ENCODE data around the gene ZAP70. TPM values are rescaled to one million over a fixed set of nuclear protein-coding genes. Genes with fewer than 3 reads are reported as not detected.

Gene ZAP70
- total and polyA plus RNA-seq, 2 of the 13 experiments (the other 11 are each of a cell fraction or from before 2014, with no cell fraction given): 0.51 to 4.0 TPM

DNA sequence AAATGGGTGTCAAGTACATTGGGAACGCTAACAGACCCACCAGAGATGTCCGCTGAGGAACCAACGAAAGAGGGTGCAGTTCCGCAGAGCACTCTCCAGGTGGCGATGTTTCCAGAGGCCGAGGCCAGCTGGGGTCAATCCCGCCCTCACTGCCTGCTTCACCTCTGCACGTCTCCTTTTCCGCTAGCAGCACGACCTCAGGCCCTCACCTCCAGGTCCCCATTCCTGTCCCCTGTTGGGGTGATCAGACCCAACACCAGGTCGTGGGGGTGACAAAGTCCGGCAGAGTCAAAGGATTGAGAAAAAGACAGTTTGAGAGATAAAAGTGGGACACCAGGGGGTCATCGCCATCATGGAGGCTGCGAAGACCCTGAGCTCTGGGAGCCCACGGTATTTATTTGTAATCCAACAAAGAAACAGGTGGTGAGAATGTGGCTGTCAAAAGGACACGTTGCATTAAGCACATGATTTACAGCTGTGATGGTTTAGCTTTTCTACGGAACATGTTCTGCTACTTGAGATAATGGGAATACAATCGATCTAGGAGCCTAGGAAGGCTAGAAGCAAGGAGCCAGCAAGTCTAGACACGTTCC lies 27.3 kb downstream of the ZAP70 start (continued):
- TF ChIP-seq, protein P1, sequence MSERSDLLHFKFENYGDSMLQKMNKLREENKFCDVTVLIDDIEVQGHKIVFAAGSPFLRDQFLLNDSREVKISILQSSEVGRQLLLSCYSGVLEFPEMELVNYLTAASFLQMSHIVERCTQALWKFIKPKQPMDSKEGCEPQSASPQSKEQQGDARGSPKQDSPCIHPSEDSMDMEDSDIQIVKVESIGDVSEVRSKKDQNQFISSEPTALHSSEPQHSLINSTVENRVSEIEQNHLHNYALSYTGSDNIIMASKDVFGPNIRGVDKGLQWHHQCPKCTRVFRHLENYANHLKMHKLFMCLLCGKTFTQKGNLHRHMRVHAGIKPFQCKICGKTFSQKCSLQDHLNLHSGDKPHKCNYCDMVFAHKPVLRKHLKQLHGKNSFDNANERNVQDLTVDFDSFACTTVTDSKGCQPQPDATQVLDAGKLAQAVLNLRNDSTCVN (CRISPR knock-in tag; IDR thresholded peaks at IDR 0.05; ENCODE audit: borderline replicate concordance): no peak
- TF ChIP-seq, protein P2, sequence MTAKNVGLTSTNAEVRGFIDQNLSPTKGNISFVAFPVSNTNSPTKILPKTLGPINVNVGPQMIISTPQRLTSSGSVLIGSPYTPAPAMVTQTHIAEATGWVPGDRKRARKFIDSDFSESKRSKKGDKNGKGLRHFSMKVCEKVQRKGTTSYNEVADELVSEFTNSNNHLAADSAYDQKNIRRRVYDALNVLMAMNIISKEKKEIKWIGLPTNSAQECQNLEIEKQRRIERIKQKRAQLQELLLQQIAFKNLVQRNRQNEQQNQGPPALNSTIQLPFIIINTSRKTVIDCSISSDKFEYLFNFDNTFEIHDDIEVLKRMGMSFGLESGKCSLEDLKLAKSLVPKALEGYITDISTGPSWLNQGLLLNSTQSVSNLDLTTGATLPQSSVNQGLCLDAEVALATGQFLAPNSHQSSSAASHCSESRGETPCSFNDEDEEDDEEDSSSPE (CRISPR knock-in tag; IDR thresholded peaks at IDR 0.05): 0 out of 2 replicates have a peak, but pooled peaks have one; percentile 46
- no peak for TF ChIP-seq HNRNPK (IDR thresholded peaks at IDR 0.05; ENCODE audit: low read depth, low read length, poor library complexity, severe bottlenecking)
- TF ChIP-seq NFKB2 (CRISPR knock-in tag; IDR thresholded peaks at IDR 0.05; ENCODE audit: borderline replicate concordance): peak; percentile 41; the same call in 1 of the 2 replicates
- TF ChIP-seq ZSCAN21 (CRISPR knock-in tag; IDR thresholded peaks at IDR 0.05; ENCODE audit: borderline replicate concordance): no peak
- TF ChIP-seq STAG1 (CRISPR knock-in tag; IDR thresholded peaks at IDR 0.05): peak; percentile 86
- TF ChIP-seq, protein P3, sequence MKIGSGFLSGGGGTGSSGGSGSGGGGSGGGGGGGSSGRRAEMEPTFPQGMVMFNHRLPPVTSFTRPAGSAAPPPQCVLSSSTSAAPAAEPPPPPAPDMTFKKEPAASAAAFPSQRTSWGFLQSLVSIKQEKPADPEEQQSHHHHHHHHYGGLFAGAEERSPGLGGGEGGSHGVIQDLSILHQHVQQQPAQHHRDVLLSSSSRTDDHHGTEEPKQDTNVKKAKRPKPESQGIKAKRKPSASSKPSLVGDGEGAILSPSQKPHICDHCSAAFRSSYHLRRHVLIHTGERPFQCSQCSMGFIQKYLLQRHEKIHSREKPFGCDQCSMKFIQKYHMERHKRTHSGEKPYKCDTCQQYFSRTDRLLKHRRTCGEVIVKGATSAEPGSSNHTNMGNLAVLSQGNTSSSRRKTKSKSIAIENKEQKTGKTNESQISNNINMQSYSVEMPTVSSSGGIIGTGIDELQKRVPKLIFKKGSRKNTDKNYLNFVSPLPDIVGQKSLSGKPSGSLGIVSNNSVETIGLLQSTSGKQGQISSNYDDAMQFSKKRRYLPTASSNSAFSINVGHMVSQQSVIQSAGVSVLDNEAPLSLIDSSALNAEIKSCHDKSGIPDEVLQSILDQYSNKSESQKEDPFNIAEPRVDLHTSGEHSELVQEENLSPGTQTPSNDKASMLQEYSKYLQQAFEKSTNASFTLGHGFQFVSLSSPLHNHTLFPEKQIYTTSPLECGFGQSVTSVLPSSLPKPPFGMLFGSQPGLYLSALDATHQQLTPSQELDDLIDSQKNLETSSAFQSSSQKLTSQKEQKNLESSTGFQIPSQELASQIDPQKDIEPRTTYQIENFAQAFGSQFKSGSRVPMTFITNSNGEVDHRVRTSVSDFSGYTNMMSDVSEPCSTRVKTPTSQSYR (CRISPR knock-in tag; IDR thresholded peaks at IDR 0.05; ENCODE audit: borderline replicate concordance): no peak
- no peak for TF ChIP-seq ATF7 (IDR thresholded peaks at IDR 0.05)
- 0 out of 2 replicates have a peak, but pooled peaks have one; percentile 28 for TF ChIP-seq ATF7 (CRISPR knock-in tag; IDR thresholded peaks at IDR 0.05)
- TF ChIP-seq SNAPC2 (CRISPR knock-in tag; IDR thresholded peaks at IDR 0.05): no peak
- peak; percentile 80 for TF ChIP-seq ZKSCAN5 (CRISPR knock-in tag; IDR thresholded peaks at IDR 0.05)
- no peak for TF ChIP-seq ZNF460 (CRISPR knock-in tag; IDR thresholded peaks at IDR 0.05; ENCODE audit: borderline replicate concordance)
- TF ChIP-seq ZC3H13 (CRISPR knock-in tag; IDR thresholded peaks at IDR 0.05): no peak
- no peak for TF ChIP-seq FOXA1 (IDR thresholded peaks at IDR 0.05)
- TF ChIP-seq FOXA1 (CRISPR knock-in tag; IDR thresholded peaks at IDR 0.05): no peak
- TF ChIP-seq, protein P4, sequence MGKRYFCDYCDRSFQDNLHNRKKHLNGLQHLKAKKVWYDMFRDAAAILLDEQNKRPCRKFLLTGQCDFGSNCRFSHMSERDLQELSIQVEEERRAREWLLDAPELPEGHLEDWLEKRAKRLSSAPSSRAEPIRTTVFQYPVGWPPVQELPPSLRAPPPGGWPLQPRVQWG (CRISPR knock-in tag; IDR thresholded peaks at IDR 0.05; ENCODE audit: borderline replicate concordance, low read depth): no peak
- TF ChIP-seq SP5 (CRISPR knock-in tag; IDR thresholded peaks at IDR 0.05; ENCODE audit: borderline replicate concordance, low read depth): peak; percentile 65; the same call in 1 of the 2 replicates
- TF ChIP-seq, protein P5, sequence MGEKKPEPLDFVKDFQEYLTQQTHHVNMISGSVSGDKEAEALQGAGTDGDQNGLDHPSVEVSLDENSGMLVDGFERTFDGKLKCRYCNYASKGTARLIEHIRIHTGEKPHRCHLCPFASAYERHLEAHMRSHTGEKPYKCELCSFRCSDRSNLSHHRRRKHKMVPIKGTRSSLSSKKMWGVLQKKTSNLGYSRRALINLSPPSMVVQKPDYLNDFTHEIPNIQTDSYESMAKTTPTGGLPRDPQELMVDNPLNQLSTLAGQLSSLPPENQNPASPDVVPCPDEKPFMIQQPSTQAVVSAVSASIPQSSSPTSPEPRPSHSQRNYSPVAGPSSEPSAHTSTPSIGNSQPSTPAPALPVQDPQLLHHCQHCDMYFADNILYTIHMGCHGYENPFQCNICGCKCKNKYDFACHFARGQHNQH (CRISPR knock-in tag; IDR thresholded peaks at IDR 0.05): no peak
- TF ChIP-seq NR2C2 (CRISPR knock-in tag; IDR thresholded peaks at IDR 0.05; ENCODE audit: borderline replicate concordance): peak; percentile 79
- TF ChIP-seq MIER2 (CRISPR knock-in tag; IDR thresholded peaks at IDR 0.05): 0 out of 2 replicates have a peak, but pooled peaks have one; percentile 14
